GM21717 (cell line): ENCODE measurements around the gene EPB41L4B.
A peak's percentile ranks its signal among the peaks of the same experiment; 100 is the strongest.
"Not testable (repeated sequence)": the region's sequence is repeated elsewhere in the genome, so short reads cannot be mapped to it uniquely, and the experiment has no call there.

Source experiments
- ATAC-seq: cut with Tn5 transposase; IDR thresholded peaks from one replicate; pipeline ENCODE4 v1.9.1; 2021; ENCODE audit warnings: mild to moderate bottlenecking, moderate library complexity; ENCODE audit not compliant: unreplicated experiment

Gene EPB41L4B

DNA sequence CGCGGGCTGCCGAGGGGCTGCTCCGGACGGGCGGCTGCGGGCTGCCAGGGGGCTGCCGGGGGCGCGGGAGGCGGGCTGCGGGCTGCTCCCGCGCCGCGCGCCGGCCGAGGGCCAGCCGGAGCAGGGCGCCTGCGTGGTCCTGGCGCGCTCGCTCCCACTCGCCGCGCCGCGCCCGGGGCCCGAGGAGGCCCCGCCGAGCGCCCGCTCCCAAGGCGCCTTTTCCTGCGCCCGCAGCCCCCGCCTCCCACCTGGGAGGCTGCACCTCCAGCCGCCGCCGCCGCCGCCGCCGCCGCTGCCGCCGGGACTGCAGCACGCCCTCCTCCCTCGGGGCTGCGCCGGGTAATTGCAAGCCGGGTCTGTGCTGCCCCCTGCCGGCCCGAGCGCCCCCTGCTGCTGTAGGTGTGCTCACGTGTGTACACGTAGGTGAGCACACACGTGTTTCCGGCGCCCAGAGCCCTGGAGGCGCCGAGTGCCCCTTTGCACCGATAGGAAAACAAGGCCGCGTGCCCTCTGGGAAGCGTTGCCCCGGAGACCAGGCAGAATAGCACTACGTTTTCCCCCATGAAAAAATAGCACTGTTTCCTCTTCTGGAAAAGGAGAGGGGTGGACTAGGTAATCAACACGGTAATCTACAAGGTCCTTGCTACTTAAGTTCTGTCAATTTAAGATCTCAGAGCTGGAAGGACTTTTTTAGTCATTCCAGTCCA lies at the start of gene EPB41L4B:
EPB41L4B (minus strand) TSS at position 318 of the 707 bp plus-strand sequence. CDS start 613 bp downstream, outside the sequence.
- ATAC-seq, result peak; percentile 99

DNA sequence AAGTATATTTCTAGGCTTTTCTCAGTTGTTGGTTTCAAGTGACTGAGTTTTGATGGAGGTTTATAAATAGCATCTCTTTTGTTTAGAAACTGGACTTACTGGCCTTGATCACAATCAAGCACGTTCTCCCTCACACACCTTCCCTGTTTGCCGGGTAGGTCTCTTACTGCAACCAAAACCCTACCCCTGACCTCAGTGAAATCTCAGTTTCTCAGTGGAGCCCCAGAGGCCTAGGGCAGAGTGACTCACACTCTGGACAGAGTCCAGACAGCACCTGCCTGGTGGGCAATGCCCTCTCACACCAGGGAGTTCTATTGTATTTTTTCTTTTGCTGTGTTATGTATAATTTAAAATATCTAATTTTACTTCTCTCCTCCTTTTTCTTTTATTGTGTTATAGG lies 48.4 kb upstream of the EPB41L4B start:
- no peak for ATAC-seq

DNA sequence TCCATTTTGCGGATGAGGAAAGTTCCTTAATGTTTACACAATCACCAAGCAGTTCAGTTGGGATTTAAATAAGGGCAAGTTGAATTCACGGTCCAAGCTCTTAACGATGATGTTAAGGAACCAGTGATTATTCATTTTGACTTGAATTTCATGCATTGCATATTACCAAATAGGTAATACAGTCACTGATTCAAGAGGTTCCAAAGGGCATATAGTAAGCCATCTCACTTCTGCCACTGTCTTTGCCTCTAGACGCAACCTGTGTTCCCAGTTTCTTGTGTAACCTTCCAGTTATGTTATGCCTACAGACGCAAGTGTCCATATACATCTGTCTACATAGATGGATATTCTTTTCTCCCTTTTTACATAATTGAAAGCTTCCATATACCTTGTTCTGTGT lies 39.9 kb upstream of the EPB41L4B start:
- no peak for ATAC-seq

DNA sequence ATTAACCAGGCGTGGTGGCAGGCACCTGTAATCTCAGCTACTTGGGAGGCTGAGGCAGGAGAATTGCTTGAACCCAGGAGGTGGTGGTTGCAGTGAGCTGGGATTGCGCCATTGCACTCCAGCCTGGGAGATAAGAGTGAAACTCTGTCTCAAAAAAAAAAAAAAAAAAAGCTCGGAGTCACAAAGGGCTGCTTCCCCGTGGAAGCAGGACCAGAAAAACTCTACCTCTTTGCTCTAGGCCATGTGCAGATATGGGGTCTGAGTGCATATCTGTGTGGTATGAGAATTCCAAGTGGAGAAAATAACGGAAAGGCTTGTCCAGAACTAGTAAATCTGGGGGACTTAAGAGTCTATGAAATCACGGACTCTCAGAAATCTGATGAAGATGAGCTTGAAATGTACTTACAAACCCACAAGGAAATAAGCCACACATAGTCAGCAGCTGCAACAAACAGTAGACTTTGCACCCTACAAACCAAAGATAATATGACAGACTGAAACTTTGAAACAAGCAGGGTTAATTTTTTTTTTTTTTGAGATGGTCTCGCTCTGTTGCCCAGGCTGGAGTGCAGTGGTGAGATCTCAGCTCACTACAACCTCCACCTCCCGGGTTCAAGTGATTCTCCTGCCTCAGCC lies 38.2 kb upstream of the EPB41L4B start:
- ATAC-seq, result not testable (repeated sequence)

DNA sequence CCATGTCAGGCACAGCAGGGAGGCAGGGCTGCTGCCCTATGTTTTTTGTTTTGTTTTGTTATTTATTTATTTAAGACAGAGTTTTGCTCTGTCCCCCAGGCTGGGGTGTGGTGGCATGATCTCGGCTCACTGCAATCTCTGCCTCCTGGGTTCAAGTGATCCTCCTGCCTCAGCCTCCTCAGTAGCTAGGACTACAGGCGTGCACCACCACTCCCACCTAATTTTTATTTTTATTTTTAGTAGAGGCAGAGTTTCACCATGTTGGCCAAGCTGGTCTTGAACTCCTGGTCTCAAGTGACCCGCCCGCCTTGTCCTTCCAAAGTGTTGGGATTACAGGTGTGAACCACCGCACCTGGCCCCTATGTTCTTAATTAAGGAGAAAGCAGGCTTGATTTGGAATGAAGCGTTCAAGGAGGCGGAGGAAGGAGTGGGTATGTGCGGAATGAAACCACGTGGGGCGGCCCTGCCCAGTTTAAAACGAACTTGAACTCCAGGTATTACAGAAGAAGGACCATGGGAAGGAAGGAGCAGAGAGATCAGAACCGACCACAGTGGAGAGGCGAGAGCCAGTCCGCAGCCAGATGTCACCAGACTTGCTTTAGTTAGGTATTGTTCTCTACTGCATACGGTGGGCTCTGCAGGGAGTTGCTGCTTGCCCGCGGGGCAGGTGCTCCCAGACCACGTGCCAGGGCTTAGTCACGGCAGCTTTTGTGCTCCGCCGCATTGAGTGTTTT lies 34.9 kb upstream of the EPB41L4B start:
- no peak for ATAC-seq

DNA sequence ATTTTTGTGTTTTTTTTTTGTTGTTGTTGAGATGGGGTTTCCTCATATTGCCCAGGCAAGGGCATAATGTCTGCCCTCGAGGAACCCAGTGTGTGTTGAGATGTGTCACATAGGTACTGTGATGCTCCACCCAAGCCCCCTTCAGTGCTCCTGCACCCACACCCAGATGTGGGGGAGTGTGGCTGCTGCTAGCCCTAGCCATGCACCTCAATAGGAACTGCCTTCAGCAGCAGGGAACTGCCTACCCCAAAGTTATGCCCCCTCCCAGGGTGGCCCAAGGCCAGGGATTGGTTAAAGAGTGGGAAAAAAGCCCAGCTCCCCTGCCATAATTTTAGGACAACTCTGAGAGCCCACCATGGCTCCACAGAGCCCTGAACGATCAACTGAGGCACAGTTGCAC lies 33.3 kb upstream of the EPB41L4B start:
- no peak for ATAC-seq

DNA sequence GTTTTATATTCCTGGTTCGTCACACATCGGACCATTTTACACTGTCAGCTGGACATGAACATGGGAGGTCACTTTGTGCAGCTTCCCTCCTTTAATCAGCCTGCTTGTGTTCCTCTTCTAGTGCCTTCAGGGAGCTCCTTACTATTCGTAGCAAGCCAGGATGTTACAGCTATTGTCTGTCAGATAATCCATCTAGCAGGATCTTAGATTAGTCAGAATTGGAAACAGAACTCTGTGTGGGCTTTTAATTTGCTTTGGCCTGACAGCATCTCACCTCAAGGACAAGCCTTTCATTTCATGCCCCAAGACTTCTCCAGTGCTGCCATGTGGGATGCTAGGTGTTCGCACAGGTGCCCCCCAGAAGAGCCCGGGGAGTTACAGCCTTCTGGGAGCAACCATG lies 30.2 kb upstream of the EPB41L4B start:
- no peak for ATAC-seq

DNA sequence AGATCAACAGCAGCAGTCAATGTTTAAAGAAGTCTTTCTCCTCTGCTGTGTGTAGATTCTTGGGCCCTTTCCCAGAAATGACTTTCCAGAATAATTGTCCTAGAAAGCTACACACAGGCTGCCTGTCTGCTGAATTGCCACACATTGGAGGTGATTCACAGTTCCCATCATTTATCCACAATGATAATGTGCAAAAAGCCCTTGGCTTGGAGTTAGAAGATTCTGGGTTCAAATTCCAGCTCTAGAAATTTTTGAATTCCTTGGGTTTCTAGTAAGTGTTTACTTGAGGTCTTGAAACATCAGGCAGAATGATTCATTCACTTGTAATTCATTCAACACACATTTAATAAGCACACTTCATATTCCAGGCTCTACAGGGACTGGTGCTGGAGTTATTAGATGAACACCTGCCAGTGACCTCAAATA lies 28.6 kb upstream of the EPB41L4B start:
- ATAC-seq, result no peak

DNA sequence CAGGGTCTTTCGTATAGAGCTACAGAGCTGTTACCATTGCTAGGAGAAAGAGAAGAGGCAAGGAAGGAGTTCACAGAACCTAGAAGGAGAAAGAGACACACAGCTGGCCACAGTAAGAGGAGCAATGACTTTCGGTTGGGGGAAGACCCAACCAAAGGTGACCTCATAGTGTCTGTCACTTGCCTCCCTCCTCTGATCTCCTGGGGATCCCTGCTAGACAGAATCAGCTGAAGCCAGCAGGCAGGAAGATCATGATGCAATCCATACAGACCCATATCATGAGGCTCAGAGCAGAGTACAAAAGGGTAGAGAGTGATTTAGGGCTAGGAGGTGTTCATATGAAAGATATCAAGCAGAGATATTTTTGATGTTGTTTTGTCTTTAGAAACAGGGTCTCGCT lies 26.0 kb upstream of the EPB41L4B start:
- no peak for ATAC-seq

DNA sequence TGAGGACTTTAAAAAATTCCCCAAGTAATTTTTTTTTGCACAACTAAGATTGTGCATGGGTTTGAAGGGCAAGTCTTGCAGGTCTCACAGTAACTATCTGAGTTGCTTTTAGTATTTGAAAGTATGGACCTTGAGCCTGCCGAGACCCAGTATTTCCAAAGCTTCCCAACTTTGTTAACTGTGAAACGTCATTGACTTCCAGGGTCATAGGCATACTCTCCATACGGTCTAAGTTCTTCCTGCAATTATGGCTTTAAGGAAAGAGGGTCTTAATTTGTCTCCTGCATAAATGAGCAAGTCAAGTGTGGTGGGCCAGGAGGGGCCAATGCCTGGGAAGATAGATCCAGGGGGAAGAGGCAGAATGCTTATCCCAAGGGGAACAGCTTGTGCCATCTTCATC lies 24.0 kb upstream of the EPB41L4B start:
- no peak for ATAC-seq

DNA sequence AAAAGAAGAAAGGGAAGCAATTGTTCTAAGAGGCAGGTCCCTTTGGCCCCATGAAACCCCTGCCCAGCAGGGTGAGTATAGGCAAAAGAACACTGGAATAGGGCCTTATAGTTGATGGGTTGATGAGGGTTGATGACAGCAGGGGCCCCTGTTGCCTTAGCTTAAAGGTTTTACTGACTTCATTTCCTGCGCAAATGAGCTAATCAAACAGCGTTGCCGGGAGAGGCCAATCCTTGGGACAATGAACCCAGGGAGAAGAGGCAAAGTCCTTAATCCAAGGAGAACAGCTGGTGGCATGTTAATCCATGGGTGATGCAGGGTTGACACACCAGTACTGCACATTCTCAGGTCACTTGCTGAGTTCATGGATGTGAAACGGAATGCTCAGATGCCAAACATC lies 22.0 kb upstream of the EPB41L4B start:
- no peak for ATAC-seq

DNA sequence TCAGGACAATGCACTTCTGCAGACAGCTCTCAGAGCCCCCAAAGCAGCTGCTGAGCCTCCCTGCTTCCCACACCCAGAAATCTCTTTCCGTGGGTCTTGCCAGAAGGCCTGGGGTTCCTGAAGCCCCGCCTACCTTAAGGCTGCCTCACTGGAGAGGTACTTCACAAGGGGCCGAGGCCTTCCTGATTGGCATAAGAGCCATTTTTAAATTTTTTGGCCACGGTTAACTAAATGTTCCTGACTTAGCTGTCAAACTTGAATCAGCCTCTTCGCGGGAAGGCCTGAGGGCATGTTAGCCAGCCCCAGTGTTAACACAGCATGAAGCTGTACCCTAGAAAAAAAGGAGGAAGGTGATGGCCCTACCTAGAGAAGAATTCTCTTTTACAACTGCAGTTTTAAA lies 20.7 kb upstream of the EPB41L4B start:
- no peak for ATAC-seq

DNA sequence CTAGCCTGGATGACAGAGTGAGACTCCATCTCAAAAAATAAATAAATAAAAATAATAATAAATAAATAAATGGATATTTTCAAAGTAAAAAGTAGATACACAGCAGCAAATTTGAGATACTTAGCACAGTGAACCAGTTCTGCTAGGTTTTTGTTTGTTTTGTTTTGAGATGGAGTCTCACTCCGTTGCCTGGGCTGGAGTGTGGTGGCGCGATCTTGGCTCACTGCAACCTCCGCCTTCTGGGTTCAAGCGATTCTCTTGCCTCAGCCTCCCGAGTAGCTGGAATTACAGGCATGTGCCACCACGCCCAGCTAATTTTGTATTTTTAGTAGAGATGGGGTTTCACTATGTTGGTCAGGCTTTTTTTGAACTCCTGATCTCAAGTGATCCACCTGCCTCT lies 20.1 kb upstream of the EPB41L4B start:
- not testable (repeated sequence) for ATAC-seq

DNA sequence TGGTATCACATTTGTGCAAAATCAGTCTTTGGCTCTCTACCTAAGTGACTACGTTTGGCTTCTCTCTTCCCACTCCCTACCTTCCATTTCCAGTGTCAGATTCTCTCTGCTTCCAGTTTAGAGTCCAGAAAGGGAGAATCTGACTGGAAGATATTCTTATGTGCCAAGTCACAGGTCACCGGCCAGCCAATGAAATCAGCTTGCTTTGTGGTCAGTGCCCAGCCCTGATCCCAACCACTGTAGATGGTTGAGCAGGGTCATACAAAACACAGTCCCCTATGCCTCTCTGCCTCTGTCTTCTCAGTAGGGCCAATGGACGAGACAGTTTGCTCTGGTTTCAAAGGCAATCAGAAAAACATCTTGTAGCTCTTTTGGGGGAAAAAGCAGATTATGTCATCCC lies 15.6 kb upstream of the EPB41L4B start:
- ATAC-seq, result no peak

DNA sequence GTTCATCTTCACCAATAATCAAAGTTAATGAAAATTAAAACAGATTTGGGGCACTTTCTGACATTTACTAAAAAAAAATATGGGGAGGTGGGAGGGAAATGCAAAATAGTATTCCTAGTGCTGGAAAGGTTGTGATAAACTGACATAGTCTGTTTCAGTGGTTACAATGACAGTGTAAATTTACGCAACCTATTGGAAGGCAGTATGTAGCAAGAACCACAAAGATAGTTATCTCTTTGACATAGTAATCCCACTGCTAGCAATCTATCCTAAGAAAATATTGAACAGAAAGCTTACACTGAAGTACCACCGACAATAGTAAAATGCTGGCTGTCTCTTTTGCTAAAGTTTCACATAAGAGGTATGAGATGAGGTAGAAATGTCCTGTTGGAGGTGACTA lies 15.1 kb upstream of the EPB41L4B start:
- ATAC-seq, result no peak

DNA sequence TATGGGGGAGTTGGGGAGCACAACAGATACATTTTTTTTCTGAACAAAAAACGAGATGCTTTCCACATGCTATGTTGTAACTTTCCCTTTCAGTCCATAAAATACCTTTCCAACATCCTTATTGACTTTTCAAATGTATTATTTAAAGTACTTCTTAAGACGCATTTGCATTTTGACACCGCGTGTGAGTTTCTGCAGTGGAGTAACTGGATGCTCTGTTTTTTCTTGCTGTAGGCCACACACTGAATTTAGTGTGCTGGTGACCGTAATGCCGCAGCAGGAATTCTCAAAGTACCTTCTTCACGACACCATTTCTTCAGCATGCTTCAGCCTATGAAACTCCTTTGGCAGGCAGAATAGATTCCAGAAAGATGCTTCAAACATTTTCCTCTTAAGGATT lies 14.3 kb upstream of the EPB41L4B start:
- ATAC-seq, result no peak

DNA sequence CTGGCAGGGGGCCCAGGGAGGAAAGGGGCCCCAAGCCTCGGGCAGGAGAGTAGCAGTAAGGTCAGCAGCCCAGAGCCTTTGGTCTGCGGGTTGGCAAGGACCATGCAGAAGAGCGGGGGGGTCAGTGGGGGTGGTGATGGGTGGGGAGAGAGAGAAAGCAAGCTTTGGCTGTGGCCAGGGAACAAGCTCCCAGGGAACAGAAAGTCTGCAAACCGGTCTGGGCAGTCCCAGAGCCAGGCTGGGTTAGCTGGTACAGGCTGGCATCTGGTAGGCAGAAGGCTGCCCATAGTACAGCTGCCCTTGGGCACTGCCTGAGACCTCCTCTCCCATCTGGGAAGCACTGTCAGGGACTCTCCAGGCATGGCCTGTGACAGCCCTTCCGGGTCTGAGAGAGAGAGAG lies 10.5 kb upstream of the EPB41L4B start:
- ATAC-seq, result no peak

DNA sequence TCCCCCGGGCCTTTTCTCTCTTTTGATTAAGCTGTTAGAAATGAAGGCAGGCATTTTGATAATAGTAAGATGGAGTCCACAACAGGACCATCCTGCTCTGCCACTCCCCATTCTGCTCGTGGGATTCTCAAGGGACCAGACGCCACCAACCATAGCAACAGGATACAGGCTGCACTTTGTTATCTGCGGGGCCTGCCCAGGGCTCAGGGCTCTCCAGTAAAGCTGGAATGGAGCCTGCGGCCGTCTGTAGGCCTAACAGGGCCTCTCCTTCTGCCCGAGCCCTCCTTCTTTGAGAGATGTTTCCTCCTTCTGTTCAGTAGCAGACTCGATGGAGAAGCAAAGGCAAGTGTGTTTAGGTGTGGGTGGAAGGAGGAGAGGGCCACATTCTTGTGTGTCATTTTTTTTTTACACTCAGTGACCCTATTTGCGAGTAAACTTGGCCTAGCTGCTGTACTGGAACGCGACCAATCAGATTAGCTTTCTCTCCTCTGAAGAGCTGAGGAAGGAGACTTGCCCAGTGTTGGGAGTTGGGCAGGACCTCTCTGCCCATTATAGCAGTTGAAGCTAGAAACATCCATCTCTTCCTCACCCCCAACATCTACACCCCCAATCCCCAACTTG lies 8.9 kb upstream of the EPB41L4B start:
- ATAC-seq, result no peak

DNA sequence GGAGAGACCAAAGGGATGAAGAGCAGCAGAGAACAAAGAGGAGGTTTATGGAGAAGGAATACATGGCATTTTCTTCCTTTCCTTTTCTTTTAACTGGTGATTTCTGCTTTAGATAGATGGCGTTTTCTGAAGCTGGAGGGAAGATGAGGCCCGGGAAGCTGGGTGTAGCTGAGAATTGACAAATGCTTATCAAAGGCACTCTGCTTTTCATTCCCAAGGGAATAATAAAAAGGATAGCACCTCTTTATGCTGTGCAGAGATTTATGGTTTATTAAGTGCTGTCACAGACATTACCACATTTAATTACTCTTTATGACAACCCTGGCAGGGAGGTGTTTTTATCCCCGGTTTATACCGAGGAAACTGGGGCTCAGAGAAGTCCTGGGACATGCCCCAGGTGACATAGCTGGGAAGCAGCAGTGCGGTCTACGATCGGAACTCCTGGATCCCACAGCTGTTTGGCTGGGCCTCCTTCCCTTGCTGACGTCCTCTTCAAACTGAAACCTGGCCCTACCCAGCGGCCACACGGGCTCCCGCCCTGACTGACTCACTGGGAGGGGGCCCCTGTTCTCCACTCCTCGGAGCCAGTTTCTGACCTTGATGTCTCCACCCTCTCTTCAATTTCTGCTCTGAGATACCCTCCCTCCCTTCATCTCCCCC lies 8.2 kb upstream of the EPB41L4B start:
- ATAC-seq, result no peak

DNA sequence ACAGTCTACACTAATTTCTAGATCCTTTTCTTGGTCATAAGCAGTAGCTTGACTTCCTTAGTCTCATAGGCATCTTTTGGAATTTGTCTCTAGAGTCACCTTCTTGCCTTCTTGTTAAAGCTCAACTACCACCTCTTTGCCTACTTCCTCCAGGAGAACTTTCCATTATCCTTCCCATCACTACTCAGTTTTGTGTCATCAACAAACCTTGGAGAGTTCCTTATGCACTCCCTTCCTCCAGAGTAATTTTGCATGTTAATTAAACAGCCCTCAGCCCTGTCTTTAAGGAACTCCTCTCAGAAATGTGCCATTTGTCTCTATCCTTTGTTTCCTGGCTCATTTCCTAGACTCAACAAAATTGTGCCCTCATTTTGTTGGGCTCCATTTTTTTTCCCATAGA lies 4.2 kb upstream of the EPB41L4B start:
- no peak for ATAC-seq

DNA sequence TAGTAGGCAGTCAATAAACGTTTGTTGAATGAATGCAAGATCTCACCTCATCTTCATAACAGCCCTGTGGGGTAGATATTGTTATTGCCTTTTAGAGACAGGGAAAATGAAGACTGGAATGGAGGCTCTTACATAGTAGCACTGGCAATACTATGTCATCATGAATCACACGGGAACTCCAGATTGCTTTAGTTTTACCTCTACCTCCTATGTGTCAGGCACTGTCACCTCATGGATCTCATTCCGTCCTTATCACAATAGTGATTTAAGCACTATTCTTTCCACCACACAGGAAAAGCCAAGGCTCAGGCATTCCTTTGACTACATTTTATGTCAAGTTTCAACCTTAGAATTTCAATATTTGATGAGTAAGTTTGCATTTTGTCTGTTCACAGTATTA lies 2.9 kb upstream of the EPB41L4B start:
- ATAC-seq, result no peak
